MCF 10A (cell line): ENCODE data around the gene SPI1. TPM values are rescaled to one million over a fixed set of nuclear protein-coding genes. Genes with fewer than 3 reads are reported as not detected.

ENCODE experiments used
- BruUV-seq: library from RNA; stranded (reverse); fragments of 400-500 nt; replicated peaks from 2 replicates; lab custom pipeline; 2021; lab: Mats Ljungman, UMichigan
- CTCF ChIA-PET: fragments of 300-600 bp; sonication (Branson Sonifier 250); formaldehyde crosslinking; extraction: SDS; loops from one replicate; lab custom pipeline; 2021; ENCODE audit warnings: antibody characterized with exemption, inconsistent platforms; lab: Yijun Ruan, JAX
- POLR2A ChIA-PET: fragments of 300-600, 350-650 bp; sonication (Branson Sonifier 250); formaldehyde crosslinking; extraction: SDS; loops from one replicate; lab custom pipeline; 2020; ENCODE audit warnings: antibody characterized with exemption, inconsistent platforms; lab: Yijun Ruan, JAX
- DNase-seq: peaks from one replicate; pipeline ENCODE4 v3.0.0-alpha.2; 2018; ENCODE audit not compliant: unreplicated experiment
- H3K27ac Mint-ChIP-seq: one replicate; pipeline ENCODE4 v1.8.0; 2022; ENCODE audit warnings: mild to moderate bottlenecking, low read depth, mixed read lengths; ENCODE audit not compliant: unreplicated experiment
- H3K27me3 Mint-ChIP-seq: one replicate; pipeline ENCODE4 v1.8.0; 2022; ENCODE audit warnings: mixed read lengths; ENCODE audit not compliant: insufficient read depth, unreplicated experiment
- H3K36me3 Mint-ChIP-seq: one replicate; pipeline ENCODE4 v1.8.0; 2022; ENCODE audit warnings: mild to moderate bottlenecking, moderate library complexity, mixed read lengths; ENCODE audit not compliant: insufficient read depth, unreplicated experiment
- H3K4me1 Mint-ChIP-seq: one replicate; pipeline ENCODE4 v1.8.0; 2022; ENCODE audit warnings: mixed read lengths; ENCODE audit not compliant: insufficient read depth, unreplicated experiment
- H3K4me3 Mint-ChIP-seq: one replicate; pipeline ENCODE4 v1.8.0; 2022; ENCODE audit warnings: mild to moderate bottlenecking, moderate library complexity, mixed read lengths; ENCODE audit not compliant: unreplicated experiment
- H3K9me3 Mint-ChIP-seq: one replicate; pipeline ENCODE4 v1.8.0; 2022; ENCODE audit warnings: mixed read lengths; ENCODE audit not compliant: unreplicated experiment
- CTCF ChIP-seq: fragments of 200-600 bp; IDR thresholded peaks from one replicate; pipeline ENCODE4 v1.8.0; 2022; ENCODE audit warnings: antibody characterized with exemption, mild to moderate bottlenecking; ENCODE audit not compliant: unreplicated experiment
- intact Hi-C: fragments of 100-400 bp; cut with micrococcal nuclease; formaldehyde crosslinking; loops from 2 replicates; pipeline ENCODE4 v1.14.1; 2022
- total RNA-seq: library from RNA; stranded (reverse); gene quantifications from 2 replicates; pipeline ENCODE4 v1.2.3, GENCODE V29; 2022

Gene SPI1
- total RNA-seq, 1 experiment from 2014 or later, result not detected

GRCh38 chr11:47328449-47329390 is 49.6 kb downstream of the SPI1 start:
- Mint-ChIP-seq H3K36me3 (peaks cover 25% of the 10 kb centered on the region), H3K27ac (peak overlapping the region; percentile 35)
- CTCF ChIA-PET, result interaction anchor here (1.4 kb wide), 1 partner anchor 45 kb away, joined by 5 read pairs; no protein-coding TSS in a partner anchor

GRCh38 chr11:47327949-47328348 is 50.4 kb downstream of the SPI1 start:
- Mint-ChIP-seq H3K4me1 (peaks cover 7% of the 10 kb centered on the region), H3K4me3 (no peak overlapping the region), H3K9me3 (no peaks in the 10 kb centered on the region), H3K27ac (no peak overlapping the region), H3K27me3 (no peaks in the 10 kb centered on the region), H3K36me3 (peaks cover 25% of the 10 kb centered on the region)
- POLR2A ChIA-PET, result interaction anchor here (0.7 kb wide), 1 partner anchor 49 kb away, joined by 3 read pairs; no protein-coding TSS in a partner anchor
- DNase-seq, result no peak
- BruUV-seq, result no TSS peak
- CTCF ChIA-PET, result interaction anchor here (1.4 kb wide), 1 partner anchor 46 kb away, joined by 5 read pairs; no protein-coding TSS in a partner anchor
- no peak for TF ChIP-seq CTCF
- intact Hi-C loops, result no loop called here

More at GRCh38 chr11:47328449-47329390, 49.6 kb downstream of the SPI1 start:
- Mint-ChIP-seq H3K4me1 (peaks cover 7% of the 10 kb centered on the region), H3K27me3 (no peaks in the 10 kb centered on the region), H3K4me3 (no peak overlapping the region), H3K9me3 (no peaks in the 10 kb centered on the region)
- POLR2A ChIA-PET, result interaction anchor here (0.7 kb wide), 1 partner anchor 50 kb away, joined by 3 read pairs; no protein-coding TSS in a partner anchor
- BruUV-seq, result no TSS peak
- no peak for TF ChIP-seq CTCF
- DNase-seq, result no peak
- intact Hi-C loops, result no loop called here

- Mint-ChIP-seq H3K4me1 (peaks cover 7% of the 10 kb centered on the region), H3K4me3 (no peak overlapping the region), H3K9me3 (no peaks in the 10 kb centered on the region), H3K27me3 (no peaks in the 10 kb centered on the region), H3K36me3 (peaks cover 30% of the 10 kb centered on the region), H3K27ac (no peak overlapping the region)
- intact Hi-C loops, result no loop called here
- CTCF ChIA-PET, result interaction anchor here (1.4 kb wide), 1 partner anchor 47 kb away, joined by 5 read pairs; no protein-coding TSS in a partner anchor
- no TSS peak for BruUV-seq
- POLR2A ChIA-PET, result interaction anchor here (0.6 kb wide), 1 partner anchor 324 kb away, joined by 4 read pairs; no protein-coding TSS in a partner anchor
- TF ChIP-seq CTCF, result no peak
- DNase-seq, result no peak
Measured at GRCh38 chr11:47327025-47327424, 51.3 kb downstream of the SPI1 start.

- ChIA-PET CTCF (interaction anchor here (0.6 kb wide), 1 partner anchor 20 kb away, joined by 3 read pairs; no protein-coding TSS in a partner anchor), POLR2A (no interaction called here)
- H3K27me3 Mint-ChIP-seq, result no peaks in the 10 kb centered on the region
- no peak for TF ChIP-seq CTCF
- H3K4me3 Mint-ChIP-seq, result no peak overlapping the region
- H3K4me1 Mint-ChIP-seq, result peaks cover 7% of the 10 kb centered on the region
- no peak for DNase-seq
- H3K9me3 Mint-ChIP-seq, result no peaks in the 10 kb centered on the region
- H3K36me3 Mint-ChIP-seq, result peaks cover 30% of the 10 kb centered on the region
- no TSS peak for BruUV-seq
- intact Hi-C loops, result no loop called here
- H3K27ac Mint-ChIP-seq, result no peak overlapping the region
Measured at GRCh38 chr11:47326198-47326597, 52.1 kb downstream of the SPI1 start.
